GM12801 (cell line): ENCODE results near the gene C3orf22.

Experiments
- CTCF ChIP-seq: IDR thresholded peaks from one replicate; pipeline ENCODE4 v1.5.1; 2011; ENCODE audit warnings: control low read depth; ENCODE audit not compliant: insufficient read length; ENCODE audit errors: extremely low read depth

Gene C3orf22

GRCh38 chr3:126555795-126556636 is 2.7 kb downstream of the C3orf22 start:
- no peak for TF ChIP-seq CTCF

DNA sequence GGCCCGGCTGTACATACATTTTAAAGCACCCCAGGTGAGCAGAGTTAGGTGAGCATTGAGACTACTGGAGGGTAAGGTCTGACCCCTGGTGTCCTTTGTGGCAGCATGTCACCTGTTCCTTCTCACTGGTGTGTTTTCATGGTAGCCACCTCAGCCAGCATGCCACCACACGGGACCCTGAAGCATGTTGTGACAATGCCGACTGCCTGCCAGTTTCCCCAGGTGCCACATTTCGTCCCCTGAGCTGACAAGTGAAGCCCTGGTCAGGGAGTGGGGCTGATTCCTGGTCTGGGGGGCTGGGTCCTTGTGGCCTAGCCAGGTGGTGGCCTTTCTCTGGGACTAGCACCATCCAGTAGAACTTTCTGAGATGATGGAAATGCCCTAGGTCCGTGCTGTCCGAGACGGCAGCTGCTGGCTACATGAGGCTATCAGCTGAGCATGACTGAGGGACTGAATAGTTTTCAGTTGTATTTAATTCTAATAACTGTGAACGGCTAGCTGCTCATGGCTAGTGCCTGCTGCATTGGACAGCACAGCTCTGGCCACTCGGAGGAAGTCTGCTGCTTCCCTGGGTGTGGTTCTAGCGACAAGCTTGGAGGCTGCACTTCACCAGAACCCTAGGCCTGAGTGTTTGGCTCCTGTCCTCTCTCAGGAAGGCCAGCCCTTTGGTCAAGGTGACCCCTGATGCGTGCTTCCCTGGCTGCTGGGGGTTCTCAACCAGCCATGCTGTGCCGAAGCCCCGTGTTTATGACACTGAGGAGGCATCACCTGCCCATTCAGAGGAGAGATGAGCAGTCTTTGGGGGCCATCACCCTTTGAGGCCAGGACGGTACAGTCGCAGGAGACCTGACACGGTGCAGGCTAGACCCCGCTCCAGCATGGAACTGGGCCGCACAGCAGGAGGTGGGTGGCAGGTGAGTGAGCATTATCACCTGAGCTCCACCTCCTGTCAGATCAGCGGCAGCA is 3.9 kb downstream of the C3orf22 start:
- no peak for TF ChIP-seq CTCF

DNA sequence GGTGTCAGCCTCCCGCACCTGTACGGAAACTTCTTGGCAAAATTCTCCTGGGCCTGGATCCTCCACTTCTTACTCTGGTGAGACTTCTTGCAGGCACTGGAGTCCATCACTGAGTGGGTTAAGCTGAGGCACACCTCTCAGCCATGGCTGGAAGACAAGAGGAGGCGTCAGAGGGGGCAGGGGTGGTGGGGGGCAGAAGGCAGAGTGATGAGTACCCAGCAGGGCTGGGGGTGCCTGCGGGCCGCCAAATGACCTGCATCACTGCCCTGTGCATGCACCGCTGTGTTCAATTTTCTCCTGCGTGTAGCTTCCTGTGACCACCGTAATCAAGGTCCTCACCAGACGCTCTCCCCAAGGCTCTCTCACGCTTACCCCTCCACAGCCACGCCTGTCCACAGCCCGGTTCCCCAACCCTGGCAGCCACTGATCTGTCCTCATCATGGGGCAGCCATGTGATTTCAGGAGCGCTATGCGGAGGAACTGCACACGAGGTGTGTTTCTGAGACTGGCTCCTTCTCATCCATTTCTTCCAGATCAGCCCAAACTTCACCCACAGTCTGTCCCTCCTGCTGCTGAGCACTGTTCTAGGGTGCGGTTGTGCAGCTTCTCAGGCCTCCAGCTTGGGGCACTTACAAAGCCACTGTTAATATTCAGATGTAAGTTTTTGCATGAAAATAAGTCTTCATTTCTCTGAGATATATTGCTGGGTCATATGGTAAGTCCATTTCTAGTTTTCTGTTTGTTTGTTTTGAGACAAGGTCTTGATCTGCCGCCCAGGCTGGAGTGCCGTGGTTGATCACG is 5.2 kb downstream of the C3orf22 start:
- TF ChIP-seq CTCF: no peak

GRCh38 chr3:126552688-126553283 is 5.9 kb downstream of the C3orf22 start:
- no peak for TF ChIP-seq CTCF

- no peak for TF ChIP-seq CTCF
These were observed 6.7 kb downstream of the C3orf22 start for GRCh38 chr3:126551839-126552687.

DNA sequence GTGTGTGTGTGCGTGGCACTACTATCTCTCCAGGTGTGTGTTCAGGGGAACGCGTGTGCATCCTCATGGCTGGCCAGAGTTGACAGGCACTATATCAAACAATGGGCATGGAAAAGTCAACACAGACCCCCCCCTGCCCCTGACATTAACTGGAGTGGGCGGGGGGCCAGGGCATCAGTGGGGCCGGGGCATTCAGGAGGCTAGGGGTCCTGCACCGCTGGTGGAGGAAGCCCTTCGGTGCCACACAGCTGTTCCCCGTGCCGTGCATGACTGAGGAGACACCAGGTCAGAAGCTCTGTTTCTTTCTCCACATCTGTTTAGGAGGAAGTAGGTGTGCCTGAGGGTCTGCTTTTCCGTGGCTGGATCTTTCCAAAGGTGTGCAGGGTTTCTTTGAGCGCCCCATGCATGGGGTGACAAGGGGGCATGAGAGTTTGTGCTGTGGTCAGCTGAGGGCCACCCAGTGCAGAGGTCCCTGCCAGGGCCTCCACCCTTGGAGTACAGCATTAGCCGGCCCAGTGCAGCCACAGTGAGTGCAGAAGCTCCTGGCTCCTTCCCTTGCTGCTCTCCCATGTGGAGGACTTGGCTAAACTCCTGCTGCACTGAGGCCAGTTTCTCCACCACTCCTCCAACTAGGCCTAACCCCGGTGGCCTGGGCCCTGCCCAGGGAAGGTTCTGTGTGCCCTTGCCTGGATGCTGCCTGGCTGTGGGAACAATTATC is 7.5 kb downstream of the C3orf22 start:
- no peak for TF ChIP-seq CTCF
